Kidney epithelial cell (primary cell): ENCODE results near the gene MXD1. TPM values are rescaled to one million over a fixed set of nuclear protein-coding genes. Genes with fewer than 3 reads are reported as not detected.

Experiments
- DNase-seq: peaks from one replicate; pipeline ENCODE4 v3.0.0-alpha.2; 2010; ENCODE audit warnings: low read depth
- H3K27me3 ChIP-seq: 2 replicates; pipeline ENCODE4 v1.6.0; 2011; ENCODE audit warnings: low read length; ENCODE audit not compliant: control insufficient read depth, insufficient read depth
- H3K36me3 ChIP-seq: 2 replicates; pipeline ENCODE4 v1.5.1; 2011; ENCODE audit warnings: low read length; ENCODE audit not compliant: control insufficient read depth, insufficient read depth
- H3K4me3 ChIP-seq: 2 replicates; pipeline ENCODE4 v1.5.1; 2011; ENCODE audit warnings: low read depth, mild to moderate bottlenecking, control low read depth, low read length
- total RNA-seq: library from RNA; depleted of rRNA; stranded (reverse); fragments of >200 nt; gene quantifications from 2 replicates; pipeline ENCODE4 v1.2.3, GENCODE V29; 2015
- TF ChIP-seq, protein P1 (sequence below): IDR thresholded peaks from 2 replicates; pipeline ENCODE4 v1.5.1; 2011; ENCODE audit warnings: mild to moderate bottlenecking, moderate library complexity, low read length, control low read depth, inconsistent platforms; ENCODE audit not compliant: insufficient read depth, poor library complexity, severe bottlenecking

MXD1 gene
- total RNA-seq, 1 donor from 2014 or later = 14.4 TPM

DNA sequence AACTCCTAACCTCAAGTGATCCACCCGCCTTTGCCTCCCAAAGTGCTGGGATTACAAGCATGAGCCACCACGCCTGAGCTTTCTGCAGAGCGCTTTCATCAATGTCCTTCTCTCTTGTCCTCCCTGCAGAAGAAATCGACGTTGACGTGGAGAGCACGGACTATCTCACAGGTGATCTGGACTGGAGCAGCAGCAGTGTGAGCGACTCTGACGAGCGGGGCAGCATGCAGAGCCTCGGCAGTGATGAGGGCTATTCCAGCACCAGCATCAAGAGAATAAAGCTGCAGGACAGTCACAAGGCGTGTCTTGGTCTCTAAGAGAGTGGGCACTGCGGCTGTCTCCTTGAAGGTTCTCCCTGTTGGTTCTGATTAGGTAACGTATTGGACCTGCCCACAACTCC lies 23.1 kb downstream of the MXD1 start:
- H3K36me3 ChIP-seq = peaks cover 6% of the 10 kb centered on the region
- TF ChIP-seq, protein P1, sequence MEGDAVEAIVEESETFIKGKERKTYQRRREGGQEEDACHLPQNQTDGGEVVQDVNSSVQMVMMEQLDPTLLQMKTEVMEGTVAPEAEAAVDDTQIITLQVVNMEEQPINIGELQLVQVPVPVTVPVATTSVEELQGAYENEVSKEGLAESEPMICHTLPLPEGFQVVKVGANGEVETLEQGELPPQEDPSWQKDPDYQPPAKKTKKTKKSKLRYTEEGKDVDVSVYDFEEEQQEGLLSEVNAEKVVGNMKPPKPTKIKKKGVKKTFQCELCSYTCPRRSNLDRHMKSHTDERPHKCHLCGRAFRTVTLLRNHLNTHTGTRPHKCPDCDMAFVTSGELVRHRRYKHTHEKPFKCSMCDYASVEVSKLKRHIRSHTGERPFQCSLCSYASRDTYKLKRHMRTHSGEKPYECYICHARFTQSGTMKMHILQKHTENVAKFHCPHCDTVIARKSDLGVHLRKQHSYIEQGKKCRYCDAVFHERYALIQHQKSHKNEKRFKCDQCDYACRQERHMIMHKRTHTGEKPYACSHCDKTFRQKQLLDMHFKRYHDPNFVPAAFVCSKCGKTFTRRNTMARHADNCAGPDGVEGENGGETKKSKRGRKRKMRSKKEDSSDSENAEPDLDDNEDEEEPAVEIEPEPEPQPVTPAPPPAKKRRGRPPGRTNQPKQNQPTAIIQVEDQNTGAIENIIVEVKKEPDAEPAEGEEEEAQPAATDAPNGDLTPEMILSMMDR = no peak

DNA sequence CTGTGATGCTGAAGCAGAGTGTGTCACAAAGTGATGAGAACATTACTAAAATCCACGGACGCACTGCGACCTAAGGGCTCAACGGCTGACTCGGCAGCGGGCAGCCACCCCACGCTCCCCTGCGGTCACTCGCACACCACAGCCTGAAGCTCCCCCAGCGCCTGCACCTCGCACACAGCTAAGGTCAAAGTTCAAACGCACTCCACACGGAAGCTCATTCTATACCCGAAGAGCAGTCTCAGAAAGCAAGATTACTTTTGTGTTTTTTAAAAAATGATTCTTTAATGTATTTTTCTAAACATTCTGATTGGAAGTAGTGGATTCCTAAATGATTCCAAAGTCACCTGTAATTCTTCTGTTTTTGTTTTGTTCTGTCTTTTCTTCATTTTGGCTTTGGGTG lies 24.8 kb downstream of the MXD1 start:
- no peak for DNase-seq
- H3K27me3 ChIP-seq = no peaks in the 10 kb centered on the region
- peaks cover 6% of the 10 kb centered on the region for H3K36me3 ChIP-seq
- TF ChIP-seq, protein P1 = no peak
- H3K4me3 ChIP-seq = no peak overlapping the region

More for the DNA sequence above, 23.1 kb downstream of the MXD1 start:
- Histone ChIP-seq H3K4me3 (no peak overlapping the region), H3K27me3 (no peaks in the 10 kb centered on the region)
- no peak for DNase-seq

DNA sequence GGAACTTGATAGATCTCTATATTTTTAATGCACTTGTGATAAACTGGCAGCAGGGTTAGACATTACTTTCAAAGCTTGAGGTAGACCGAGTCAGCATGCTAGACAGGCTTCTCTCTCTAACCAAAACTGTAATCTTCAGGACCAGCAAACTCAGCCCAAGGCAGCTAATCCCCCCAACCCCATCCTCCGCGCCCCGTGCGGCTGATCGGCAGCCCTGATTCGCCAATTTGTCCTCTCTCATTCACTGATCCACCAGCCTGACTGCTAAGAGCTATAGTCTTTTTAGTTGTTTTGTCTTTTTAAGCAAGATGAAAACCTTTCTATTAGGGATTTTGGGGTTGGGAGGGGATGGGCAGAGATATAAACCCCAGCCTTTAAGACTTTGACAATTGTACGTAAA lies 25.8 kb downstream of the MXD1 start:
- no peak overlapping the region for H3K4me3 ChIP-seq
- H3K36me3 ChIP-seq = peaks cover 6% of the 10 kb centered on the region
- DNase-seq = no peak
- TF ChIP-seq, protein P1 = no peak
- H3K27me3 ChIP-seq = no peaks in the 10 kb centered on the region

DNA sequence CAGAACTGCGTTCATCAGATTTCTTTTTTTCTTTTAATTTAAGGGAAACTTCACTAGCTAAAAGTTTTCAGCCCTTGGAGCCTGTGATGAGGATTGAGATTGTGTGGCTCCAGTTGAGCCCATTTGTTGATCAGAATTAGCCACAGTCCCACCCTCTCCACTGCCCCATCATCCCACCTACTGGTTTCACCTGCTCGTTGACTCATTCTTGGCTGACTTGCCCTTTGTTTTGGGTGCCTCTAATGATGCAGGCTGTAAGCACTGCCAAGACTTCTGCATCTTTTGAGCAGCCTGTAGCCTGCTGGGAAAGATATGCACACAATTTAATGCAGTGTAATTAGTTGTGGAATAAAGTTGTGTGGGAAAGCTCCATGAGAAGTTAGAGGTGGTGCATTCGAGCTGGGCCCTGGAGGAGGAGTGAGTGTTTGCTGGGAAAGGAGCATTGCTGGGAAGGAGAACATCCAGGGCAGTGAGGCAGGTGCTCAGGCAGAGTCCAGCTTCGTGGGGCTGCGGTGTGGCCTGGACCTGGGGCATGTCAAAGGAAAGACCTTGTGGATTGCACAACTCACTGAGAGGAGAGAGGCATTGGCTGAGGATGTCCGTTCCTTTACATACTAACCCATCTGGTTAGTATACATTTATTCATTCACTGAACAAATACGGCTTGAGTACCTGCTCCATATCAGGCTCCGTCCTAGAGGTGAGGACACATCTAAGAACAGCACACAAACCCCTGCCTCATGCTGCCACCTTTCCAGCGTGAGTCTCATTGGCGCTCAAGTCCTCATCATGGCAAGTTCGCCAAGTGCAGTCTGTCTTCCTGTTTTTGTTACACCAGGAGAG lies 28.3 kb downstream of the MXD1 start:
- no peak overlapping the region for H3K4me3 ChIP-seq
- DNase-seq = no peak
- H3K36me3 ChIP-seq = peaks cover 1% of the 10 kb centered on the region
- no peaks in the 10 kb centered on the region for H3K27me3 ChIP-seq
- TF ChIP-seq, protein P1 = no peak

DNA sequence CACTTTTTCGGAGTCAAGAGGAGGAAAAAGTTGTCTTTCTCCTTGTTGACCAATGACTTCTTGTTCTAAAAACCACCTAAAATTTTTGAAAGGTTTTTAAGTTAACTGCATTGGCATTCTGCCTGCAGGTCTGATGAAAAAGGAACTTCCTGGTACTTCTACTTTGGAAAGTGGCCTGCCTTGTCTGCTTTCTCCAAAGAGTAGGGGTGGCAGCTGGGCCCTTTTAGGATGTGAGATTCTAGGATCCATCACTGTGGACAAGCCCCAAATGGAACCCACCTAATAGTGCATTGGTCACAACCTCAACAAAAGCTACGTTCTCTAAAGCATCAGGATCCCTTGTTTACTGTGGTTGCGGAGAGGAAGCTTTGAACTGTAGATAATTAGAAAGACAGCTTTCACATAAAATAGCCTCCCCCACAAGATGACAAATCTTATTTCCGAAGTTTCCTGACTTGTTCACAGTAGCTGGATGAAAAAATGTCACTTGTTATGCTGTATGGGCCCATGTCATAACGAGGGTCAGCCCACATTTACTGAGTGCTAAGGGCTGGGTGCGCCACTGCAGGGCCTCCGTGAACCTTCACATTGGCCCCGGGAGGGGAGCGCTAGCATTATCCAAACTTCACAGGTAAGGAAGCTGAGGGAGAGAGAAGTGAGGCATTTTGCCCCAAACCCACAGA lies 29.1 kb downstream of the MXD1 start:
- no peak overlapping the region for H3K4me3 ChIP-seq
- peaks cover 5% of the 10 kb centered on the region for H3K27me3 ChIP-seq
- TF ChIP-seq, protein P1 = no peak
- no peak for DNase-seq
- no peaks in the 10 kb centered on the region for H3K36me3 ChIP-seq
